SU-DHL-6 (cell line): Measurements from ENCODE around the gene UBL3.

Source experiments
- H2AFZ ChIP-seq: fragments of 200-600 bp; sonication (generic); 2 replicates; pipeline ENCODE4 v1.6.1; 2014; ENCODE audit warnings: low read depth, mild to moderate bottlenecking, moderate library complexity, mixed read lengths, antibody characterized with exemption, low read length; ENCODE audit not compliant: severe bottlenecking
- H3F3A ChIP-seq: fragments of 200-600 bp; shearing (Covaris generic); 2 replicates; pipeline ENCODE4 v1.6.0; 2016; ENCODE audit warnings: antibody characterized with exemption, mild to moderate bottlenecking; ENCODE audit not compliant: insufficient read depth
- H3K27ac ChIP-seq: fragments of 200-600 bp; sonication (generic); 2 replicates; pipeline ENCODE4 v1.5.1; 2016; ENCODE audit warnings: low read depth, mild to moderate bottlenecking, low read length, moderate library complexity, mixed read lengths
- H3K27me3 ChIP-seq: fragments of 200-600 bp; sonication (generic), shearing (Covaris generic); 2 replicates; pipeline ENCODE4 v1.6.0; 2014; ENCODE audit warnings: mild to moderate bottlenecking, low read length
- H3K36me3 ChIP-seq: fragments of 200-600 bp; sonication (generic); 2 replicates; pipeline ENCODE4 v1.6.1; 2014; ENCODE audit warnings: mild to moderate bottlenecking, low read length, mixed read lengths
- H3K4me2 ChIP-seq: fragments of 300-600, 200-600 bp; shearing (Covaris generic), sonication (generic); 2 replicates; pipeline ENCODE4 v1.6.0; 2014; ENCODE audit warnings: low read length, low read depth, mild to moderate bottlenecking; ENCODE audit not compliant: poor library complexity, severe bottlenecking
- H3K4me3 ChIP-seq: fragments of 200-600 bp; sonication (generic); 2 replicates; pipeline ENCODE4 v1.5.1; 2014; ENCODE audit warnings: antibody characterized with exemption, low read length, mild to moderate bottlenecking, mixed read lengths; ENCODE audit not compliant: insufficient read depth, poor library complexity, severe bottlenecking
- H3K79me2 ChIP-seq: fragments of 200-600 bp; sonication (generic); 2 replicates; pipeline ENCODE4 v1.6.1; 2014; ENCODE audit warnings: mild to moderate bottlenecking, low read length, moderate library complexity; ENCODE audit not compliant: insufficient read depth
- H3K9ac ChIP-seq: fragments of 200-600 bp; sonication (generic); 2 replicates; pipeline ENCODE4 v1.7.0; 2014; ENCODE audit warnings: mild to moderate bottlenecking, low read length
- H3K9me2 ChIP-seq: fragments of 200-600 bp; sonication (generic); replicated peaks from 2 replicates; pipeline ENCODE4 v1.6.1; 2014; ENCODE audit warnings: low read length; ENCODE audit not compliant: insufficient read depth
- H3K9me3 ChIP-seq: fragments of 200-600 bp; sonication (generic); 2 replicates; pipeline ENCODE4 v1.6.1; 2014; ENCODE audit warnings: low read length, mixed read lengths; ENCODE audit not compliant: insufficient read depth
- H4K20me1 ChIP-seq: fragments of 200-600 bp; sonication (generic); 2 replicates; pipeline ENCODE4 v1.6.1; 2014; ENCODE audit warnings: low read depth, mild to moderate bottlenecking, antibody characterized with exemption, low read length, moderate library complexity, mixed read lengths
- CTCF ChIP-seq: fragments of 200-600 bp; sonication (generic); IDR thresholded peaks from one replicate; pipeline ENCODE4 v1.5.1; 2017; ENCODE audit warnings: antibody characterized with exemption, mild to moderate bottlenecking, low read length, moderate library complexity; ENCODE audit not compliant: insufficient read depth, poor library complexity, severe bottlenecking
- EZH2phosphoT487 ChIP-seq: fragments of 200-600 bp; sonication (generic), shearing (Covaris generic); conservative IDR thresholded peaks from 2 replicates; pipeline ENCODE4 v1.6.1; 2018; ENCODE audit warnings: mild to moderate bottlenecking, antibody characterized with exemption, low read length, moderate library complexity, mixed read lengths

The UBL3 gene

DNA sequence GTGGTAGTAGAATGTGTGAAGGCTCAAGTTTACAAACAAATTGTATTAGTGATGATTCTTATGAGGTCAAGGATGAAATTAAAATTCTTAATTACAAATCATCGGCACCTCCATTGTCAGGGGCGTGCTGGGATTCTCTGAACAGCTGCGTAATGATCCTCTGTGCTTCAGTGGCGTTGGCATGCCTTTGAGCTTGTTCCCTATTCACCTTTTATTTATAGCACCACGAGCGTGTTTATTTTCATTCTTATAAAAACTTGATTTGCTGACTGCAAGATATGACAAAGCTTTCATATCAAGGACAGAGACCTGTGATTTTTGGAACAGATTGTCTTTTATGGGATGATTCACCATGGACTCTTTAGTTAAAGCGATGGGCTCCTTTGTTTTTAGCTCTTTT, 18.2 kb upstream of the UBL3 start:
- no peak overlapping the region for H3K27ac ChIP-seq
- H3K9me2 ChIP-seq, result no peaks in the 10 kb centered on the region
- H3K9ac ChIP-seq, result no peak overlapping the region
- no peaks in the 10 kb centered on the region for H3K27me3 ChIP-seq
- H3K4me2 ChIP-seq, result no peak overlapping the region
- H2AFZ ChIP-seq, result no peak overlapping the region
- no peaks in the 10 kb centered on the region for H4K20me1 ChIP-seq
- TF ChIP-seq CTCF (no peak), EZH2phosphoT487 (no peak)
- no peak overlapping the region for H3K4me3 ChIP-seq
- H3F3A ChIP-seq, result no peaks in the 10 kb centered on the region
- H3K9me3 ChIP-seq, result no peaks in the 10 kb centered on the region
- H3K79me2 ChIP-seq, result no peaks in the 10 kb centered on the region
- no peaks in the 10 kb centered on the region for H3K36me3 ChIP-seq

DNA sequence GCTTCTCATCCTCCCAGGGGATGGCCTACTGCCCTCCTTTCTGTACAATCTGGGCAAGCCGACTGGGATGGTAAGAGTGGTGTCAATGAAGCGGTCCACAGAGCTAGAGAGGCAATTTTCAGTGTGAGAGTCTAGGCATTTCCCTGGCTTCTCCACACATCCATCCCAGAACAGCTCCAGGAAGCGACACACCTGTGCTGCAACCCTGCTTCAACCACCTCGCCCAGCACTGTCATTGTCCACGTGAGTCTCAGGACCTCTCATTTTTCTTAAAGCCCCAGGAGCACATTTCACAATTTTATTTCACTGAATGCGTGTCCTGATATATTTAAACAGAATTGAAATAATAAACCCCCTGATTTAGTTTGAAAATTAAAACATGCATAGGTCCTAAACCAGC, 15.5 kb upstream of the UBL3 start:
- no peaks in the 10 kb centered on the region for H3K36me3 ChIP-seq
- no peaks in the 10 kb centered on the region for H3F3A ChIP-seq
- no peaks in the 10 kb centered on the region for H3K9me3 ChIP-seq
- no peak overlapping the region for H3K4me2 ChIP-seq
- H3K79me2 ChIP-seq, result no peaks in the 10 kb centered on the region
- no peak overlapping the region for H3K4me3 ChIP-seq
- TF ChIP-seq CTCF (no peak), EZH2phosphoT487 (no peak)
- no peaks in the 10 kb centered on the region for H3K9me2 ChIP-seq
- H3K27me3 ChIP-seq, result no peaks in the 10 kb centered on the region
- H3K9ac ChIP-seq, result no peak overlapping the region
- H4K20me1 ChIP-seq, result no peaks in the 10 kb centered on the region
- no peak overlapping the region for H2AFZ ChIP-seq
- H3K27ac ChIP-seq, result no peak overlapping the region

DNA sequence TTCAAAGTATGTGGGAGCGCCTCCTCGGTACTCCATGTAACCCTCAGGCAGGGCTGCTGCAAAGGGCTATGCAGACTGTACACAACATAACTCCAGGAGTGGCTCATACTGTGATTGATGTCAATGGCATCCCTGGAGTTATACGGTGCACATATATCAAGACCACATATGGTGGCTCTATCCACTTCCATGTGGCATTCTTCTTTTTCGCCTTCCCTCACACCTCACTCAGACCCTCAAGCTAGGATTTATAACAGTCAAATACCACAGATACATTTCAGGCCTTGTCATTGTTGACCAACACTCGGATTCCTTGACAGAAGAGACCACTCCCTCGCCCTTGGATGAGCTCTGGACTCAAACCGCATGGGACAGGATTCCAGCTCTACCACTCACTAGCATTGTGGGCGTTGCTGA, 11.3 kb upstream of the UBL3 start:
- H3K27me3 ChIP-seq, result no peaks in the 10 kb centered on the region
- no peaks in the 10 kb centered on the region for H4K20me1 ChIP-seq
- no peaks in the 10 kb centered on the region for H3K79me2 ChIP-seq
- H3K36me3 ChIP-seq, result no peaks in the 10 kb centered on the region
- TF ChIP-seq CTCF, result no peak
- TF ChIP-seq EZH2phosphoT487, result no peak
- H3K9ac ChIP-seq, result no peak overlapping the region
- no peaks in the 10 kb centered on the region for H3K9me3 ChIP-seq
- H3K4me2 ChIP-seq, result no peak overlapping the region
- no peak overlapping the region for H2AFZ ChIP-seq
- no peak overlapping the region for H3K4me3 ChIP-seq
- no peak overlapping the region for H3K27ac ChIP-seq
- H3F3A ChIP-seq, result no peaks in the 10 kb centered on the region
- H3K9me2 ChIP-seq, result no peaks in the 10 kb centered on the region

- no peak overlapping the region for H3K4me2 ChIP-seq
- no peaks in the 10 kb centered on the region for H3K9me2 ChIP-seq
- H3K79me2 ChIP-seq, result no peaks in the 10 kb centered on the region
- H3K36me3 ChIP-seq, result no peaks in the 10 kb centered on the region
- no peak overlapping the region for H3K9ac ChIP-seq
- no peak overlapping the region for H3K27ac ChIP-seq
- TF ChIP-seq EZH2phosphoT487 (no peak), CTCF (no peak)
- H3K9me3 ChIP-seq, result no peaks in the 10 kb centered on the region
- H4K20me1 ChIP-seq, result no peaks in the 10 kb centered on the region
- H3K4me3 ChIP-seq, result no peak overlapping the region
- H3F3A ChIP-seq, result no peaks in the 10 kb centered on the region
- no peak overlapping the region for H2AFZ ChIP-seq
- H3K27me3 ChIP-seq, result no peaks in the 10 kb centered on the region
Measured at GRCh38 chr13:29859971-29860370, 9.6 kb upstream of the UBL3 start.
